ENCODE results near the gene JAKMIP1.
A peak's percentile ranks its signal among the peaks of the same experiment; 100 is the strongest.

Gene JAKMIP1

DNA sequence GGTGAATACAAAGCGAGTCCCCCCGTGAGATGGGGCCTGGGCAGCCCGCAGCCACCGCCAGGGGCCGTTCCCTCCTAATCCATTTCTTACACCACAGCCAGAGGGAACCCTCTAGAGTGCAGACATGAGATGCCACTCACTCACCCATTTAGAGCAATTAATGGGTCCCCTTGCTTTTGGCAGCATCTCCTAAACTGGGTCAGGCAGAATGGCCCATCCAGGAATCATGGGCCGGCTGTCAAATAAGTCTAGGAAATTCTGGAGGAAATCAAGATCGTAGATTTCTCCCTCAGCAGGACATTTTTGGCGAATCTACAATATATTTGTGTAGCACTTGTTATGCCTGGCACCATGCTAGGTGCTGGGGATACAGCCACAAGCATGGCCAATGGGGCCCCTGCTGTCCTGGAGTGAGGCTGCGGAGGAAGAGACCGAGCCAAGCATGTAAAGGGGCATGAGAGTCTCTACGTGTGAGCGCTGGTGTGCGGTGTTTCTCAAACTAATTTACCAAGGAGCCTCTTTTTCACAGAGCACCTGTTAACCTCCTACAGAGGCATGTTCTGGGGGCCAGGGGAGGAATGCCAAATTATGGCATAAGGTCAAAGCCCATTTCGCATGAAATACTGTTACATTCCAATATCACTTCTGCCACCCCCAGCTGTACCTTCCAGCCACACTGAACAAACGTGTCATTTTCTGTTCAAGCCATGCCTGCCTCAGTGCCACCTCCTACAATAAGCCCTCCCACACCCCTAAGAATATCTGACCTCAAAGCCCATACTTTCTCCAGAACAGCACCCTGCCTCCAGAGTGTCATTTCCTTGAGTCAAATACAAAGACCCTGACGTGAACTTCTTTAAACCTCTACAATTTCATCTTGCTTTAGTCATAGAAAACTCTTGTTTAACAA is 28.1 kb upstream of the JAKMIP1 start:
- DNase-seq = peak; percentile 17

DNA sequence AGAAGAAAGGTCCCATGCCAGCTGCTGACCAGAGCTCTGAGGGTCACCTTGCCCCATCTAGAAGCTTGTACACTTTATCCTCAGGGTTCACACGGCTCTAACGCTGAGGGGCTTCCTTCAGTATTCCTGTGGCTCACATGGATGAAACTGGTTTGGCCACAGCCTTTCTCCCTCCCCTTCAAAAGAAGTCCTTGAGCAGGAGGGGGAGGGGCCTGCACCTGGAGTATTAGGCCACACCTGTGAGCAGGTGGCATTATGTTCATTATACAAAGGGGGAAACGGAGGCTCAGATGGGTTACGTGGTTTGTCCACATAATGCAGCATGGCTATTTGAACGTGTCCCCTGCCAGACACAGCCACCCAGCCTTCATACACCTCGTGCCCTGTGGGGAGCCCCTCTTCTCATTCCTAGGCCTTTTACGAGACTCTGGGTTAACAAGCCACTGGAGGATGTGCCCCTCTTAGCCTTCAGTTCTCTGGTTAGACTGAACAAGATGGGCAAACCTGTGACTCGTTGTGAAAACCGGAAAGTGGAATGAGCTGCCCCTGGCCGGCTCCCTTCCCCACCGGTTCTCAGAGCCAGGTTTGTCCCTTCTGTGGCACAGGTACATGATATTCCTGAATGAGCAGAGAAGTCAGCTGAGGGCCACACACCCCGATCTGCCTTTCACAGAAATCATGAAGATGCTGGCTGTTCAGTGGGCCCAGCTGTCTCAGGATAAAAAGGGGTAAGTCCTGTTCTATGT is 27.2 kb upstream of the JAKMIP1 start:
- peak; percentile 43 for DNase-seq

DNA sequence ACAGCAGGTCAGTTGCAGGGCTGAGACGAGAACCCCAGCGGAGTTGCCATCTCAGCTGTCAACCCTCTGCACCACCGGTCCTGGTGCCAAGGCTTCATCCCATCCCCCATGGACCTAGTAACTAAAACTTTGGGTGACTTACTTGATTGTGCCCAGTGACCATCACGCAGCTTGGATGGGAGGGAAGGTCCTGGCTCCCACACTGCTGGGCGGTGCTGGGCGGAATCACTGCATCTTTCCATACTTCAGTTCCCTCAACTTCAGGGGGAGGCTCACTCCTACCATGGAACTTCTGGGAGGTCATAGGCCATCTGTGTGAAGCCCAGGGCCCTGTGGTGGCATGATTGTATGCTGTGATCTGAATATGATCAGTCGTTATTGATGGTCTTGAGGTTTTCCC is 26.2 kb upstream of the JAKMIP1 start:
- DNase-seq = no peak

DNA sequence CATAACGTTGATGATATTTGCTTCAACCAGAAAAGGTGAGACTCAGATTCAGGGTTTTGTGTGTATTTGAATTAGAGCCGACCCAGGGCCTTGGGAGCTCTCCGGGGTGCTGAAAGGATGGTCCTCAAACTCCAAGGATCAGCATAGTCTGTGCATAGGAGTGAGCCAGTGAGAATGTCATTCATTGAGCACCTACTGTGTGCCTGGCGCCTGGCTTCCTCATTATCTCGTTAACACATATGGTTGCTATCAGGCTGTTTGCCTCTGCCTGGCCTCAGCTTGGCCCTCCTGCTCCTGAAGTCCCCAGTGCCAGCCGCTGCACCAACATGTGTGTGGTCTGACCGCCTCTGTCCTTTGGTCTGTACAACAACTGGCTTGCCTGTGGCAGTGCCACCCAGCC is 25.1 kb upstream of the JAKMIP1 start:
- peak; percentile 53 for DNase-seq

DNA sequence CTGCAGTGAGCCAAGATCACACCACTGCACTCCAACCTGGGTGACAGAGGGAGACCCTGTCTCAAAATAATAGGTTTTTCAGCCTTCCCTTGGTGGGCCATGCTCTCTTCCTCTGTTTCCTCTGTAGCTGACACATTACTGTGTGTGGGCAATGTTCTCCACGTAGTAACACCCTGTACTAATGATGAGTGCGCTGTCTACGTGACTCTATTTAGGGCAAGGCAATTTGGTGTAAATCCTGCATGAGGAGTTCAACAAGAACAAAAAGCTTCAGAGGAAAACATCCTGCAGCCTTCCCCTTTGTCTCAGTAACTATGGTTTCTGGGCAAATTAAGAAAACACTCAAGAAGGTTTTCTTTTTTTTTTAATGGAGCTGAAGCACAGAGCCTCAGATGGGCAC is 24.4 kb upstream of the JAKMIP1 start:
- peak; percentile 21 for DNase-seq

DNA sequence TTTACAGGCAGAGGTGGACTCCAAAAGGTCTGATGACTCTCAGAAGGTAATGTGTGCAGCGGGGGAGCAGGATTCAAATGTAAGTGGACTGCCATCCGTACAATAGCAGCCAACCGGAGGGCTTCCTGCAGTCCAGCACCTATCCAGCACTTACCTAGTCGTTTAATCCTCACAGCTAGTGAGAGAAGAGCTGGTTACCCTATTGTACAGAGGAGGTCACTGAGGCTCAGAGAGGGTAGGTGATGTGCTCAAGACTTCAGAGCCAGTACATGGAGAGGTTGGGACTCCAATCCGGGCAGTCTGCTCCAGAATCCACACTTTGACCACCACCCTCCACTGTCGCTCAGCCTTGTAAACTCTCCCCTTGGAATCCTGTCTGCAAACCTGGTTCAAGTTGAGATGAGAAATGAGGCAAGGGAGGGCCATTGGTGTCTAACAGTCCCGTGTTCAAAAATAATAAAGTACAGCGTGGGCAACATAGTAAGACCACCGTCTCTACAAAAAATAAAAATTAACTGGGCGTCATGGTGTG is 22.5 kb upstream of the JAKMIP1 start:
- peak; percentile 51 for DNase-seq

DNA sequence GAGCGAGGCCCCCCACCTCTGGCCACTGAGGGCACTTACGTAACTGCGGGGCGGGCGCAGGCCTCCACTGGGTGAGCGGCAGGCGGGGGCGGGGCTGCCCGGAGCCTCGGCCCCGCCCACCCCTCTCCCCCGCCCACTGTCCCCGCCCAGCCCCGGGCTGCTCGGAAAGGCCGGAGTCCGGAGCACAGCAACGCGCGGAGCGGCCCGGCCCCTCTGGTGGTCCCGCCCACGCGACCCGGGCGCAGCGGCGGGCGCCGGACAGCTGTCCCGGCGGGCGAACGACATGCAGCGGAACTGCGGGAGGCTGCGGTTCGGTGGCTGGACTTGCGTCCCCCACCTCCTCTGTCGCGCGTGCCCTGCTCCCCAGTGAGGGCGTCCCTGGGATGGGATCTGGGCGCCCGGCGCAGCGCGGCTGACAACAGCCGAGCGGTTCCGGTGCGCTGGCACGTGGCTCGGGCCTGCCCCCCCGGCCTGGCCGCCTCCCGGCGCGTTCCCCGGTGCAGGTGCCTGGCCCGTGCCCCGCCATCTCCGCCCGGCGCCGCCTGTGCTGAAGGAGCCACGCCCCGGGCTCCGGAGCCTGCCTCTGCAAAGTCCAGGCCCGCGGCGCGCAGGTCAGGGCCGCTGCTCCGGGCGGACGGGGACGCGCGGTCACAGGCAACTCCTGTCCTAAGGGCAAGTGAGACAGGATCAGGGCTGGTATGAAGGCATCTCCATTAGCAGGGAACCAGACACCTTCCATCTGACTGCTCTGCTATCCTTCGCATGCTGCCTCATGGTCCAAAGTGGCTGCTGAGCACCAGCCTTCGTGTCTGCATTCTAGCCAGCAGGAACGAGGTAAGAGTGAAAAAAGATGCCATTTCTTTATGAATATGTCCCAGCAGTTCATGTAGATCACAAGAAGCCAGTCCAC is 21.8 kb upstream of the JAKMIP1 start:
- peak; percentile 64 for DNase-seq

DNA sequence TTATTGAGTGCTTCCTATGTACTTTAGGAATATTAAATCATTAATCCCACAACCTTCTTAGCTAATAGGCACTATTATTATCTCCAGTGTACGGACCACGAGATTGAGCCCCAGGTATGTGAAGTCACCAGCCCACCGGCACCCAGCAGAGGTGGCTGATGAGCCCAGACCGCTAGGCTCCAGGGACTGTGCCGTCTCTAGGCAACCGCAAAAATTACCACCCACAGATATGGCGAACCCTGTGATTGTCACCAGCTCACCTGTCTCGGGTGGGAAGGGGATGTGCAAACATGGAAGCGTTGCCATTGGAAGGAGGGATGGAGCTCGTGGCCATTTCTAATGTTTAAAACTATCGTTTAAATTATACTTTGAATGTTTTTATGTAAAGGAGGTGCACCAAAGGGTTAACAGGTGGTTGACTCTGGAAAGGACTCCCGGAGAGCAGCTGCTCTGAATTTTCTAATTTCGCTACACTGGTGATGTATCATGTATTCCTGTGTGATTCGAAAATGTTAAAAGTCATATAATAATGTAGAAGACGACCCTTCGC is 21.0 kb upstream of the JAKMIP1 start:
- peak; percentile 35 for DNase-seq

DNA sequence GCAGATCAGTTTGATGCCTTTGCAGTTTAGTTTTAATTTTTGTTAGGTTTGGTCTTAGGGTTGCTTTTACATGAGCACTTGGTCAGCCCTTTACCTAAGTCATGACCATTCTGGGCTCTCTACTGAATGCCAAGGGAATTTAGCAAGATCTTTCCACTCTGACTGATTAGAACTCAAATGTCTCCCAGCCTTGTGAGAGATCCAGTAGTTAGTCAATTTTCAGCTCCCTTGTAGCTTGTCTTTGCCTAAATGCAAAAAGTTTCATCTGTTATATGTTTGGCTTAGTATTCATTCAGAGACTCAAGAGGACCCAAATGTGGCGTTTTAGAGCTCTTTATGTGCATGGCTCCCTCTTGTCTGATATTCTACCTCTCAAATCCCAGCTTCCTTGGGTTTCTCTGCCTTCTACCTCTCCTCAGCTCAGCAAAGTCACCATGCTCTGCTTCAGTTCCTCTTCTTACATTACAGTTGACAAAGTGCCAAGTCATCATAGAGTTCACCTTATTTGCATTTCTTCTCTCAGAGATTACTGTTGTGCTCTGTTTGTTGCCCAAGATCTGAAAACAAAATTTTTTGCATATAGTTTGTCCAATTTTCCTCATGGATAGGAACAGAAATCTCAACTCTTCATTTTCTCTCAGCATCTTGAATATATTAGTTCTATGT is 17.5 kb upstream of the JAKMIP1 start:
- no peak for DNase-seq

DNA sequence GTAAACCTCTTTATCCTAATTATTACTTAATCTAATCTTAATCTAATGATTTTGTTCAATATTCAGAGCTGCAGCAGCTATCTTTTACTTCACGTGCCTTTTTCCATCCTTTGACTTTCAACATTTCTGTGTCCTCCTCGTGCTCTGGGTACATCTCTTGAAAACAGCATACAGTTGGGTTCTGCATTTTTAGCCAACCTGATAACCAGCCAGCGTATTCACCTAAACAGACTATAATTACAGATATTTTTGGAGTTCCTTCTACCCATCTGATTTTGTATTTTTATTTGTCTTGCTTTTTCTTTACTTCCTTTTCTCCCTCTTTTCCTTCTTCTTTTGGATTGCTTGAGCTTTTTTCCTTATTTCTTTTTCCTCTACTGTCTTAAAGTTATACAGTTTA is 16.2 kb upstream of the JAKMIP1 start:
- DNase-seq = no peak

DNA sequence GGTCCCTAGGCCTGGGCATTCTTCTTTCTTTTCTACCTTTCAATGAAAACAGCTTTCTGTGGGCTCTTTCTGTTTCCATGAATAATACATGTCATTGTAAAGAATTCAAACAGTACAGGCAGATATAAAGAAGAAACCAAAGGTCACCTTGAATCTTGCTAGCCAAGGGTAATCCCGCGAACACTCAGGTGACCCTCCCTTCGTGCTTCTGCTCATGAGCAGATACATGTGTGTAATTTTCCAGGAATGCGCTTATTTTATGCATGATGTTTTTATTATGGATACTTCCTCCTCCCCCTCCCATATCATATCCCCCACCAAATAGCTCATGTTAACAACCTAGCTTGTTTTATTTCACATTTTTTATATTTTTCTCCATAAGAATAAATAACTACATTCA is 9.6 kb upstream of the JAKMIP1 start:
- DNase-seq = no peak

DNA sequence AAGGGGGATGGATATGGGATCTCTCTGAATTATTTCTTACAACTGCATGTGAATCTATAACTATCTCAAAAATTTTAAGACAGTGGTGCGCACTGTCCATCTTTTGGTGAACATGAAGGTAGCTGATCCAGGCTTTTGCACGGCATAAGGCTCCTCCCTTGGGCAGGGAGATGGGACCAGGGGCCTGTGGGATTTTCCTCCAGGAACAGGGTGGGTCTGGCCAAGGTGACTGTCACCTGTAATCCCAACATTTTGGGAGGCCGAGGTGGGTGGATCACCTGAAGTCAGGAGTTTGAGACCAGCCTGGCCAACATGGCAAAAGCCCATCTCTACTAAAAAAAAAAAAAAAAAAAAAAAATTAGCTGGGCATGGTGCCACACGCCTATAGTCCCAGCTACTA is 8.9 kb upstream of the JAKMIP1 start:
- DNase-seq = peak; percentile 37

DNA sequence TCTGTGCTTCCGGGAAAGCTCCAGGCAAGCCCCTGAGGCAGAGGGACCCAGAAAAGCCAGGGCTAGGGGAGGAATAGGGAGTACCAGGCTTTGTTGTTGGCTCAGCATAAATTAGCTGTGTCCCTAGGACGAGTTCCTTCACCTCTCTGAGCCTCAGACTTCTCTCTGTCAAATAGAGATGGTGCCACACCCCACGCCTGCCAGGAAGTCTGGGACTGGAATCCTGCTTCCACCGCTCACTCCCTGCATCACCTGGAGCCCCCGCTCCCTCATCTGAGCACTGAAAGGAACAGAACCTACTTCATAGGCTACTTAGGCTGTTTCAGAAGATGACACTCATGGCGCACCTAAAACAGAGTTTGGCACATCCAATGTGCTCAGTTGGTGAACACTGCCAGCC is 8.1 kb upstream of the JAKMIP1 start:
- peak; percentile 26 for DNase-seq

DNA sequence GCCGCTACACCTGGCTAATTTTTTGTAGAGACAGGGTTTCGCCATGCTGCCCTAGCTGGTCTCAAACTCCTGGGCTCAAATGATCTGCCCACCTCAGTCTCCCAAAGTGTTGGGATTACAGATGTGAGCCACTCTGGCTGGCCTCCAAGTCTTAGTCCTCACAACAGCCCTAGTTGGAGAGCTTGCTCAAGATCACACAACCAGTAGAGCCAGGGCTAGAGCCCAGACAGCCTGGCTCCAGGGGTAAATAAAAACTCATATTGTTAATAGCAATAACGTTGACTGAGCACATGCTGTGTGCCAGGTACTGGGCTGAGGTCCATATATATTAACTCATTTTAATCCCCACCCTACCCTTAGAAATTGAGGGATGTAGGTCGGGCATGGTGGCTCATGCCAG is 7.3 kb upstream of the JAKMIP1 start:
- DNase-seq = no peak

DNA sequence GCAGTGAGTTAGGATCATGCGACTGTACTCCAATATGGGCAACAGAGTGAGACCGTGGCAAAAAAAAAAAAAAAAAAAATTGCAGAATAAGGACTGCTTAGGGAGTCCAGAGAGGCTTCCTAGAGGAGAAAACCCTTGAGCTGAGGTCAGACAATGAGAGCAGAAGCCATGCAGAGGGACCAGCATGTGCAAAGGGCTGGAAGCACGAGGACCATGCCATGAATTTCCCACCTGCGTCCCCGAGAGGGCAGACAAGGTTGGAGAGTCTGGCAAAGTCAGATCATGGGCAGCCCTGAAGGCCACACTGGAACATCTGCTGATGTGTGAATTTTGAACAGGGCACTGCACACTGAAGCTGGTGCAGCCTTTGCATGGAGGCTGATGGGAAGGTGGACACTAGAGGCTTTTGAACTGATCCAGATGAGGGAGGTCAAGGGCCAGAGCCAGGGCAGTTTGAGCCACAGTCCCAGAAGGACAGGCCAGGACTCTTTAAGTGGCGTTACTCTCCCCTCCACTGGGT is 6.5 kb upstream of the JAKMIP1 start:
- DNase-seq = peak; percentile 47

DNA sequence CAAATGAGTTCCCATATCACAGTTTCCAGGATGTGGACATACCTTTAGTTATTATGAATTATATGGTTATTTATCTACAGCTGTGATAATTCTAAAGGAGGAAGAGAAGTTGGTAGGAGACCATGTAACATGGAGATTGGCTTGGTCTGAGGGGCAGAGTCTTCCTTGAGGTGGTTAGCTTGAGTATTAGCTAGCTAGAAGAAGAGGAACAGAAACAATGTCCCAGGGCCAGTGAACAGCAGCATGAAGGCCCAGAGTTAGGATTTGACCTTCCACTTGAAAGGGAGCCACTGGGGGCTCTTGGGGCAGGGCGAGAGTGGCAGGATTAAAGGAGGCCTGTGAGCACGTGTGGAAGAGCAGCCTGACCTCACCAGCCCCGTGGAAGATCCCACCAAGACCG is 5.6 kb upstream of the JAKMIP1 start:
- DNase-seq = no peak

DNA sequence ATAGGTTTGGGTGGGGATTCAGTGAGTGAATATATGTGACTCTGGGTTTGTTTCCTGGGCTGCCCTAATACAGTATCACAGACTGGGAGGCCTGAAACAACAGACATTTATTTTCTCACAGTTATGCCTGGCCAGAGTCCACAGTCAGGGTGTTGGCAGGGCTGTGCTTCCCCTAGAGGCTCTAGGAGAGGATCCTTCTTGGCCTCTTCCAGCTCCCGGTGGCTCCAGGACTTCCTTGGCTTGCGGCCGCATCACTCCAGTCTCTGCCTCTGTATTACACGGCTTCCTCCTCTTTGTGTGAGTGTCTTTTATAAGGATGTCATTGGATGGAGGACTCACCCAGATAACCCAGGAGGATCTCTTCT is 5.2 kb upstream of the JAKMIP1 start:
- DNase-seq = no peak

DNA sequence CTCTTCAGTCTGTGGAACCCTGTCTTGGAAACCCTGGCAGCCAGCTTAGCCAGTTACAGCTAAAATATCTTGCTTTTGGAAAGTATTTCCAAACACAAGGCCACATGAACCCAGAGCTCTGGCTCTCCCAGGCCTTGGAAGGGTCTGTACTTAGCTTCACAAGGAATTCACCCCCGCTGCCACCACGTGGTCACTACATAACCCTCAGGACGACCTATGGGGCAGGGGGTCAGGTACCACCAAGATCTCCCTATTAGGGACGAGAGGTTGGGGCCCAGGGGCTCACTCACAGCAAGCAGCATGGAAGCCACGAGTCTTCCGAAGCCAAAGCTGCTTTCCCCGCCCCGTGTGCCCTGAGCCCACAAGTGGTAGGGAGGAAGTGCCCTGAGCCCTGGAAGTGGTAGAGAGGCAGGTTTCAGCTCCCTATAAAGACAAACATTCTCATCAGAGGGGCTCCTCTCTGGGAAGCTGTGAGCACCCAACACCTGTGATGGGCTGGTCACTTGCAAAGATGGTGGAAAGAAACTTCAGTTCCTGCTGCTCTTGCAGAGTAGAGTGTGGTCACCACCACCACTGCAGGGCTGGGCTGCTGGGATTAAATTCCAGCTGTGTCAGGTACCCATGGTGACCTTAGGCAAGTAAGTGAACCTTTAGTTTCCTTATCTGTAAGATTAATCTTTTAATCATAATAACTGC is 4.7 kb upstream of the JAKMIP1 start:
- DNase-seq = peak; percentile 43

DNA sequence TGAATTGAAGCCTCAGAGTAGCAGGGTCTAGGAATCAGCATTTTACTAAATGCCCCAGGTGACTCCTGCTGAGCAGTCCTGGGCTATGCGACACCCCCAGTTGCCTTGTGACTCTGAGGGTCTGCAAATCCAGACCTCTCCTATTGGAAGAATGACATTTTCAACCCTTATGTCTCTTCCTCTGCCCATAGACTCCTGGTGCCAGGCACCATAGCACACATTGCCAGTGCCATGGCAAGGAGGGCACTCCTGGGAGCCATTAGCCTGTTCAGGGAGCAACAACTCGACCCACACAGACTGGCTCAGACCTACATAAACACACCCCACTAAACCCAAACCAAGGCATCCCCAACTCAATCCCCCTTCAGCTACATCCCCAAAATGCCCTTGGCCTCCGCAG is 3.7 kb upstream of the JAKMIP1 start:
- peak; percentile 28 for DNase-seq

DNA sequence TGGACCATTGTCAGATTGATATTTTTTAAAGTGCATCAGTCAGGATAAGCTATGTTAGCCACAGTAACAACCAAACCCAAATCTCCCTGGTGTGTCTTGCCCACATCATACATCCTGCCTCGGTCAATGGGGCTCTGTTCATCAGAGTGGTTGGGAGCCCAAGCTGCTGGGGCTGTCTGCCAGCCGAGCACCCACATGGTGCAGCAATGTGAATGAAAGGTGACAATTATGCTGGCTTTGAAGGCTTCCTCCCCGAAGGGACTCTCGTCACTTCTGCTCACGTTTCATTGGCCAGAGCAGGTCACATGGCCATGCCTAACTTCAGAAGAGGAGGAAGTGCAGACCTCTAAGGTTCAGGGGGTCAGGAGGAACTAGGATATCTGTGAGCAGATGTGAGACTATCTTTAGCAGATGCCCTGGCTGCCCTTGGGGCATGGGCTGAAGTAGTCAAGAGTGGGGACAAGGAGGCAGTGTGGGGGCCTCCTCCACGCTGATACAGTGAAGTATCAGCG is 1.3 kb upstream of the JAKMIP1 start:
- DNase-seq = peak; percentile 64

DNA sequence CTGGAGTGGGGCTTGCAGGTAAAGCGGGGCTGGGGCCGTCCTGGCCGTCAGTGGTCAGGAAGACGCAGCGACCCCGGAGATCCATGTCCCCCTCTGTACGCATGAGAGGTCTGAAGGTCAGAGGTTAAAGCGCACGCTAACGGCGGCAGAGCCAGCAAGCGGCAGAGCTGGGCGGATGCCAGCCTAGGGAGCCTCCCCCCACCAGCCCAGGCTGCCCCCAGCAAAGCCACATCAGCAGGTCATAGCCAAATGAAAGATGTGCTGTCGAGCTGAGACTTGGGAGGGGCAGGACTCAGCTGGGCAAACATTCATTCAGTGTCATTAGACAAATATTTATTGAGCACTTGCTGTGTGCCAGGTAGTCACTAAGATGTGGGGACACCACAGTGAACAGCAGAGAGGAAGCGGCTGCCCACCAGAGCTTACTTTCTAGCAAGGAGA is 593 bp upstream of the JAKMIP1 start:
- no peak for DNase-seq
